ENCODE measurements around the gene PCDHA6.
"Not testable (repeated sequence)": the region's sequence is repeated elsewhere in the genome, so short reads cannot be mapped to it uniquely, and the experiment has no call there.

The PCDHA6 gene

GRCh38 chr5:140806834-140807775 lies 20.7 kb upstream of the PCDHA6 start, which contains the start of gene PCDHA4:
Gene PCDHA4, plus strand, starts transcription at chr5:140807068.
- H3K4me3 ChIP-seq (ENCODE audit: low read depth, low read length) = no peak within 1 kb of the TSS
- no peak for DNase-seq (ENCODE audit: low read depth)

GRCh38 chr5:140808241-140808888 lies 19.4 kb upstream of the PCDHA6 start:
- DNase-seq (ENCODE audit: low read depth); H3K4me3 ChIP-seq (ENCODE audit: low read depth, low read length): not testable (repeated sequence)

More at GRCh38 chr5:140806834-140807775, 20.7 kb upstream of the PCDHA6 start, which contains the start of gene PCDHA4:
- TF ChIP-seq CTCF (IDR thresholded peaks at IDR 0.05; ENCODE audit: control insufficient read depth, extremely low read depth, insufficient read depth) = peak; percentile 57

- DNase-seq (ENCODE audit: low read depth) = no peak
- no peak for TF ChIP-seq CTCF (IDR thresholded peaks at IDR 0.05; ENCODE audit: control insufficient read depth, extremely low read depth, insufficient read depth)
- H3K4me3 ChIP-seq (ENCODE audit: low read depth, low read length) = no peak overlapping the region
These were observed 18.9 kb upstream of the PCDHA6 start for GRCh38 chr5:140808889-140809291.

GRCh38 chr5:140821375-140822280 lies 6.1 kb upstream of the PCDHA6 start, which contains the start of gene PCDHA5:
Gene PCDHA5, plus strand, starts transcription at chr5:140821613.
- peak; percentile 69 for TF ChIP-seq CTCF (IDR thresholded peaks at IDR 0.05; ENCODE audit: control insufficient read depth, extremely low read depth, insufficient read depth)
- no peak within 1 kb of the TSS for H3K4me3 ChIP-seq (ENCODE audit: low read depth, low read length)
- no peak for DNase-seq (ENCODE audit: low read depth)

GRCh38 chr5:140822281-140822629 lies 5.5 kb upstream of the PCDHA6 start:
- no peak for DNase-seq (ENCODE audit: low read depth)
- no peak overlapping the region for H3K4me3 ChIP-seq (ENCODE audit: low read depth, low read length)
- TF ChIP-seq CTCF (IDR thresholded peaks at IDR 0.05; ENCODE audit: control insufficient read depth, extremely low read depth, insufficient read depth) = no peak

GRCh38 chr5:140822969-140823368 lies 4.8 kb upstream of the PCDHA6 start:
- H3K4me3 ChIP-seq (ENCODE audit: low read depth, low read length); DNase-seq (ENCODE audit: low read depth): not testable (repeated sequence)

GRCh38 chr5:140823475-140823874 lies 4.3 kb upstream of the PCDHA6 start:
- DNase-seq (ENCODE audit: low read depth) = no peak
- no peak for TF ChIP-seq CTCF (IDR thresholded peaks at IDR 0.05; ENCODE audit: control insufficient read depth, extremely low read depth, insufficient read depth)
- H3K4me3 ChIP-seq (ENCODE audit: low read depth, low read length) = no peak overlapping the region

Data from LNCaP clone FGC (cell line).